Measurements from ENCODE around the gene CALHM3. TPM values are rescaled to one million over a fixed set of nuclear protein-coding genes. Genes with fewer than 3 reads are reported as not detected.

CALHM3 gene, protein sequence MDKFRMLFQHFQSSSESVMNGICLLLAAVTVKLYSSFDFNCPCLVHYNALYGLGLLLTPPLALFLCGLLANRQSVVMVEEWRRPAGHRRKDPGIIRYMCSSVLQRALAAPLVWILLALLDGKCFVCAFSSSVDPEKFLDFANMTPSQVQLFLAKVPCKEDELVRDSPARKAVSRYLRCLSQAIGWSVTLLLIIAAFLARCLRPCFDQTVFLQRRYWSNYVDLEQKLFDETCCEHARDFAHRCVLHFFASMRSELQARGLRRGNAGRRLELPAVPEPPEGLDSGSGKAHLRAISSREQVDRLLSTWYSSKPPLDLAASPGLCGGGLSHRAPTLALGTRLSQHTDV
- not detected in 2 replicates for total RNA-seq

DNA sequence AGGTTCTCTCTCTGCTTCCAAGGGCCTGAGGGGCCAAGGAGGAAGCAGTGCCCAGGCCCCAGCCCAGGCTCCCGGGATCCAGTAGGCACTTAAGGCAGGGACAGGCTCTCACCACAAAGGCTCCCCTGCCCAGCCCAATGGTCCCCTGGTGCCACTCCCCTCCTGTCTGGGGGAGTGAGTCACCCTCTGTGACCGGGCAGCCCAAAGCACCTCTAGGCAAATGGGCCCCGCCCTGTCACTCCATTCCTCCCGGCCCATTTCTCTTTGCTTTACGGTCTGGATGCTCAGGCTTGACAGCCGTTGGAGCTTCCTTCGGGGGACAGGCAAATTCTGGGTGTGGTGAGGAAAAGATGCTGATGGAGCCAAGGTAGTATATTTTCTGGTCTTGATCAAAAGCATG lies at the start of gene CALHM3:
Gene CALHM3 (minus strand): TSS at position 106 of the 400 bp plus-strand sequence. CDS start 208 bp downstream, outside the sequence.

DNA sequence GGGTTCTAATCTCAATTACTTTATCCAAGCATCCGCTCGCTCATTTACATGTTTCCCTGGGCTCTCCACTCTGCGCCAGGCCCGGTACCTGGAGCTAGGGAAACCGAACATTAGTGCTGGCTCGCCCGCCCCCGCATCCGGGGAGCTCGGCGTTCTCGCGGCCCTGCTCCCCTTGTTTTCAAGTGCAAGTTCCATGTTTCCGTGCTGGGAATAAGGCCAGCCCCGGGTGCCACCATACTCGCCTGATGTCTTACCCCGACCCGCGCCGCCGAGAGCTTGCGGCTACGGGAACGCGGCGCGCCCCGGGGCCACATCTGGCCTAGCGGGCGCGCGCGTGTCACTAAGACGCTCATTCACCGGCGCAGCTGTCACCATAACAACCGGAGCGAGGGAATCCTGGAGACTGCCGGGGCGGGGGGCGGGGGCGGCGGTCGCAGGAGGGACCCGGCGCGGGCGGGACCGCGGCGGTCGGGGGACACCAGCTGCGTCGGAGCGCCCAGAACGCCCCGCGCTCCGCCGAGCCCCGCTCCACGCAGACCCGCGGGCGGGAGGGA lies 14.4 kb upstream of the CALHM3 start, which contains the start of gene NEURL1:
Gene NEURL1 (plus strand): TSS at position 344 of the 554 bp plus-strand sequence. CDS start 683 bp downstream, outside the sequence.

DNA sequence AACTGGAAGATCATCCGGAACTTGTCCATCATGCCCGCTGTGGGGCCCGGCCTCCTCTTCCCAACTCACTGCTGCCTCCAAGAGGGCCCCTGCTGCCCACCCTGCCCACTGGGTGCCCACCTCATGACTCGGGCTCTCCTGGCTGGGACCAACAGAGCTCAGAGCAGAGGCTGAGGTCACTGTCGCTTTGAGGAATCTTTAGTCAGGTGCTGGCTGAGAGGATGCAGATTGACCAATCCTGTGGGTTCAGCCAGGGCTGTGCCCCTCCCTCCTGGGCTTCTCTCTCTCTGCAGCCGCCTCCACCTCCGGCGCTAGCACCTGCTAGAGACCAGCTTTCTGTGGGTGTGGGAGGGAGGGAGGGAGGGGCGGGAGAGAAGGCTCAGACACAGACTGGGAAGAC lies 20.3 kb downstream of the CALHM3 start, which contains the start of gene CALHM1:
Gene CALHM1 (minus strand): TSS at position 181 of the 400 bp plus-strand sequence. CDS start 149 bp downstream, at position 32.

DNA sequence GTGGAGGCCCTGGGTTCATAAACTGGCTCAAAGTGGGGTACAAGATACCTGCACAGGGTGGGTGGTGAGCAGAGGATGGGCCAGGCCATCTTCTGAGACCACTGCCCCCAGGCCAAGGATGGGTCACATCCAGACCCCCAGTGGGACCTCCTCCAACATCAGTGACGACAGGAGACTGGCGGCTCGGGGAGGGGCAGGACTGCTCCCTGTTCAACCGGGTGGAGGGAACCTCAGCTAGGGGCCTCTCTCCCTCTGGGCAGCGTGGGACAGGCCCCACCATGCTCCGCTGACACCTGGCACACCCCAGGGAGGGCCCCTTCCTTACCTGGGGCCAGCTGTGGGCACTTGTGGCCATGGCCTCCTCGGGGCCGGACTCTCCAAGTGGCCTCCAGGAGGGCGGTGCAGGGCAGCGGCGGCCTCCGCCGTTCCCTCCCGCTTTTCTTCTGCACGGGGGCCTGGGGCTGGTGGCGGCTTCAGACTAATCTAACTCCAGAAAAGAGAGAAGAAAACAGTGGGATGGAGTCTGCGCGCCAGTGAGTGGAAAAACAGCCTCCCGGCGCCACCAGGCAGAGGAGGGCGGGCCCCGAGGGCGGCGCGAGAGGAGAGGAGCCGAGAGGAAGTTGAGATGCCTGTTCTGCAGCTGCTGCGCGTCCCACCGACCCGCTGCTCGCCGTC lies 27.1 kb downstream of the CALHM3 start, which contains the start of gene CALHM2:
Gene CALHM2 (minus strand): TSS at position 540 of the 675 bp plus-strand sequence. CDS start 2,429 bp downstream, outside the sequence.

Other genes with a start within 250 kb of the CALHM3 start
- gene RPEL1, start 233.4 kb downstream of the CALHM3 start, total RNA-seq = not detected in 2 replicates
- gene INA, start 202.1 kb downstream of the CALHM3 start, total RNA-seq = 2.7 and 2.9 TPM in 2 replicates
- gene PCGF6, start 128.1 kb downstream of the CALHM3 start, total RNA-seq = 8.0 and 9.0 TPM in 2 replicates
- 2.2 and 4.9 TPM in 2 replicates for gene TAF5, start 111.3 kb downstream of the CALHM3 start, total RNA-seq
- 110 and 173 TPM in 2 replicates for gene ATP5MK, start 82.8 kb downstream of the CALHM3 start, total RNA-seq
- gene PDCD11, start 82.6 kb downstream of the CALHM3 start, total RNA-seq = 25.2 and 31.9 TPM in 2 replicates
- gene CALHM2, start 26.9 kb downstream of the CALHM3 start, total RNA-seq = 3.9 and 10.3 TPM in 2 replicates
- not detected in 2 replicates for gene CALHM1, start 20.3 kb downstream of the CALHM3 start, total RNA-seq
- gene NEURL1, start 14.5 kb upstream of the CALHM3 start, total RNA-seq = 0.33 and 0.51 TPM in 2 replicates